ENCODE measurements around the gene MX2.

GRCh38 chr21:41437729-41438128 lies 75.9 kb downstream of the MX2 start:
- no peak for TF ChIP-seq POLR2AphosphoS5 (IDR thresholded peaks at IDR 0.05; ENCODE audit: low read depth, low read length)
- TF ChIP-seq TCF7L2 (IDR thresholded peaks at IDR 0.05; ENCODE audit: low read depth, low read length) = no peak
- TF ChIP-seq CTCF (IDR thresholded peaks at IDR 0.05) = no peak
- TF ChIP-seq, protein P1, sequence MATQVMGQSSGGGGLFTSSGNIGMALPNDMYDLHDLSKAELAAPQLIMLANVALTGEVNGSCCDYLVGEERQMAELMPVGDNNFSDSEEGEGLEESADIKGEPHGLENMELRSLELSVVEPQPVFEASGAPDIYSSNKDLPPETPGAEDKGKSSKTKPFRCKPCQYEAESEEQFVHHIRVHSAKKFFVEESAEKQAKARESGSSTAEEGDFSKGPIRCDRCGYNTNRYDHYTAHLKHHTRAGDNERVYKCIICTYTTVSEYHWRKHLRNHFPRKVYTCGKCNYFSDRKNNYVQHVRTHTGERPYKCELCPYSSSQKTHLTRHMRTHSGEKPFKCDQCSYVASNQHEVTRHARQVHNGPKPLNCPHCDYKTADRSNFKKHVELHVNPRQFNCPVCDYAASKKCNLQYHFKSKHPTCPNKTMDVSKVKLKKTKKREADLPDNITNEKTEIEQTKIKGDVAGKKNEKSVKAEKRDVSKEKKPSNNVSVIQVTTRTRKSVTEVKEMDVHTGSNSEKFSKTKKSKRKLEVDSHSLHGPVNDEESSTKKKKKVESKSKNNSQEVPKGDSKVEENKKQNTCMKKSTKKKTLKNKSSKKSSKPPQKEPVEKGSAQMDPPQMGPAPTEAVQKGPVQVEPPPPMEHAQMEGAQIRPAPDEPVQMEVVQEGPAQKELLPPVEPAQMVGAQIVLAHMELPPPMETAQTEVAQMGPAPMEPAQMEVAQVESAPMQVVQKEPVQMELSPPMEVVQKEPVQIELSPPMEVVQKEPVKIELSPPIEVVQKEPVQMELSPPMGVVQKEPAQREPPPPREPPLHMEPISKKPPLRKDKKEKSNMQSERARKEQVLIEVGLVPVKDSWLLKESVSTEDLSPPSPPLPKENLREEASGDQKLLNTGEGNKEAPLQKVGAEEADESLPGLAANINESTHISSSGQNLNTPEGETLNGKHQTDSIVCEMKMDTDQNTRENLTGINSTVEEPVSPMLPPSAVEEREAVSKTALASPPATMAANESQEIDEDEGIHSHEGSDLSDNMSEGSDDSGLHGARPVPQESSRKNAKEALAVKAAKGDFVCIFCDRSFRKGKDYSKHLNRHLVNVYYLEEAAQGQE (IDR thresholded peaks at IDR 0.05; ENCODE audit: insufficient read depth in 1 of 2, low read depth in 2 of 2, low read length in 1 of 2) = no peak
- no peak for TF ChIP-seq SIN3A (IDR thresholded peaks at IDR 0.05; ENCODE audit: borderline replicate concordance, insufficient read depth, low read depth, low read length)
